CD4-positive, alpha-beta memory T cell (primary cell): Measurements from ENCODE around the gene PPP1R12B. TPM values are rescaled to one million over a fixed set of nuclear protein-coding genes. Genes with fewer than 3 reads are reported as not detected.

Experiments used
- CTCF ChIA-PET: fragments of 350-600 bp; sonication (Branson Sonifier 250); formaldehyde crosslinking; loops from one replicate; lab custom pipeline; 2021; ENCODE audit warnings: inconsistent platforms; ENCODE audit not compliant: partially characterized antibody; lab: Charles Lee
- POLR2A ChIA-PET: fragments of 350-600 bp; sonication (Branson Sonifier 250); formaldehyde crosslinking; loops from one replicate; lab custom pipeline; 2021; ENCODE audit not compliant: partially characterized antibody; lab: Charles Lee
- DNase-seq, 5 donors: peaks; one replicate each; pipeline versions ENCODE4 v3.0.0 to v3.0.0-alpha.2; 2020 to 2022; ENCODE audit warnings: mixed read lengths in 1 of 5
- H3K27ac ChIP-seq: one replicate; pipeline ENCODE4 v1.7.0; 2013; ENCODE audit warnings: low read depth, low read length
- H3K27me3 ChIP-seq: 2 replicates; pipeline ENCODE4 v1.7.0; 2013; ENCODE audit warnings: mild to moderate bottlenecking, low read length, moderate library complexity; ENCODE audit not compliant: insufficient read depth
- H3K36me3 ChIP-seq: 2 replicates; pipeline ENCODE4 v1.7.0; 2013; ENCODE audit warnings: mild to moderate bottlenecking, low read length, moderate library complexity; ENCODE audit not compliant: insufficient read depth
- H3K4me1 ChIP-seq: 2 replicates; pipeline ENCODE4 v1.7.0; 2013; ENCODE audit warnings: mild to moderate bottlenecking, low read length, moderate library complexity; ENCODE audit not compliant: insufficient read depth
- H3K4me3 ChIP-seq, 2 donors: one replicate each; pipeline ENCODE4 v1.7.0; 2013; ENCODE audit warnings: low read length in 2 of 2, mild to moderate bottlenecking in 1 of 2
- H3K9me3 ChIP-seq, 2 donors: one replicate each; pipeline ENCODE4 v1.7.0; 2013; ENCODE audit warnings: low read length in 2 of 2, control low read depth in 1 of 2; ENCODE audit not compliant: control insufficient read depth in 1 of 2
- H3K27ac Mint-ChIP-seq, 7 donors: one replicate each; pipeline ENCODE4 v1.8.0; 2020 to 2021; ENCODE audit warnings: mixed read lengths in 7 of 7, mild to moderate bottlenecking in 6 of 7, inconsistent platforms in 3 of 7, moderate library complexity in 3 of 7
- H3K27me3 Mint-ChIP-seq, 2 donors: one replicate each; pipeline ENCODE4 v1.8.0; 2020 to 2021; ENCODE audit warnings: mixed read lengths in 2 of 2
- H3K36me3 Mint-ChIP-seq, 2 donors: one replicate each; pipeline ENCODE4 v1.8.0; 2020 to 2021; ENCODE audit warnings: mixed read lengths in 2 of 2, inconsistent platforms in 1 of 2, mild to moderate bottlenecking in 1 of 2
- H3K4me1 Mint-ChIP-seq, 4 donors: one replicate each; pipeline ENCODE4 v1.8.0; 2020 to 2021; ENCODE audit warnings: mixed read lengths in 4 of 4, mild to moderate bottlenecking in 1 of 4
- H3K4me3 Mint-ChIP-seq, 8 donors: one replicate each; pipeline ENCODE4 v1.8.0; 2020 to 2021; ENCODE audit warnings: mixed read lengths in 8 of 8, mild to moderate bottlenecking in 7 of 8, moderate library complexity in 6 of 8, inconsistent platforms in 3 of 8
- H3K9me3 Mint-ChIP-seq, 8 donors: one replicate each; pipeline ENCODE4 v1.8.0; 2020 to 2021; ENCODE audit warnings: mixed read lengths in 8 of 8, mild to moderate bottlenecking in 5 of 8, inconsistent platforms in 3 of 8, moderate library complexity in 1 of 8
- intact Hi-C: fragments of 100-400 bp; cut with micrococcal nuclease; formaldehyde crosslinking; loops from one replicate; pipeline ENCODE4 v1.15.1; 2023
- polyA plus RNA-seq, 2 donors: library from polyadenylated mRNA; unstranded; fragments of 300-500 nt; fragmentation: Illumina TruSeq; gene quantifications; one replicate each; pipeline ENCODE4 v1.2.3, GENCODE V29; 2021
- total RNA-seq, 2 experiments: library from RNA; stranded (reverse); gene quantifications; one replicate each; pipeline ENCODE4 v1.2.3, GENCODE V29; 2021

The PPP1R12B gene
- total and polyA plus RNA-seq, 4 experiments from 2014 or later = 1.9 to 33.7 (median 17.0) TPM

DNA sequence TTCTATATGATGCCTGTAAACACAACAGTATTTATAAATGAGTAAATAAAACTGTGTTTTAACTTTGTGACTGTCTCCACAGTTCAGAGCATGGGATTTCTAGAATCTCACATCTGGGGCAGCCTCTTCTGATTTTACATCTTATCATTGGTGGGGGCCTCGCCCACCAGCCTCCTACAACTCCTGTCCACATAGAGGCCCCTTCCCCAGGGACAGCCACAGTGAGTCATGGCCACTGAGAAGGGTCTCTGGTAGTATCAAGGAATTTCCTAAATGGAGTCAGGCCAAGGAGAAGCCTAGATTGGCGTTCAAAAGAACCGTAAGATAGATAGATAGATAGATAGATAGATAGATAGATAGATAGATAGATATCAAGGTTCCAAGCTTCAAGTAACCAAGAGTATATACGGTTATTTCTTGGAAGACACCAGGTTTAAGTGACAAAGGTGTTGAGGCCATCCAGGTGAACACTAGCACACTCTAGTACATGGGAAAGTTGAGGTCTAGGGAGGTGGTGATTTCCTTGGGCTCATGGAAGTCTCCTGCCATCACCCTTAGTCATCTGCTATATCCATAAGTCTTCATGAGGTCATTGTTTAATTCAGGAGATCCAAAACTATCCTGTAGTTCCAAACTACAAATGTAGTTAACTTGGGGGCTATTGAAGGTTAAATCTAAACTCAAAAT, 240.1 kb downstream of the PPP1R12B start:
- H3K4me3 Mint-ChIP-seq = no peak overlapping the region
- POLR2A ChIA-PET = no interaction called here

DNA sequence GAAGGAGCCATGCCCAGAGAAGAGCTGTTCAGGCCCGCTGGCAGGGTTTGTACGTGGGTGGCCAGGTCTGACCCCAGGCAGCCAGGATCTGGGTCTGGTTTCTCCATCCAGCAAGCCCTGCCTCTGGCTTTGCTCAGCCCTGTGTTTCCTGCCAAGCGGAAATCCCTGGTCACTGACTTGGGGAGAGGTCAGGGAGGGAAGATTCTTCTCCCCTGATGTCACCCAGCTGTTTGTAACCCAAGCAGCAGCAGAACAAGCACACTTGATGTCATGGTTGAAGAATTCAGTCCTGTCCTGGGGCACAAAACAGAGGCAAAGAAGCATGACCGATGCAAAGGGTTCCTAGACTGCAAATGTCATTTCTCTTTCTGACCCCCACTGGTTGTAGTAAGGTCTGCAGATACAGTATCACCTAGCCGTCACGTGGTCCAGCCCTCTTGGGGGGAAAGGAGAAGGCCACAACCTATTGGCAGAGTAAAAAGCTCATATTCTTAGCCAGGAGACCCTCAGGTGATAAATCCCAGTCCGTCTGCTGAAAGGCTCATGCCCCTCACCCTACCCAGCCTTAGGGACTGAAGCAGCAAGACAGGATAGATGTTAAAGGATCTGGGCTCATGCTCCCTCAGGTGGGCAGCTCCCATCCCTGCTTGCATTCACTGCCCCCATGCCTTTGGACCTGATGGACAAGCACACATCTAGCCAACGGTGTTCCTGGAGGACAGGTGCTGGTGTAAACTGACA, 240.9 kb downstream of the PPP1R12B start:
- CTCF ChIA-PET = interaction anchor here (1.2 kb wide), 1 partner anchor 131 kb away, joined by 3 read pairs; no protein-coding TSS in a partner anchor
- no peaks in the 10 kb centered on the region for H3K27me3 ChIP-seq
- H3K4me1 ChIP-seq = no peaks in the 10 kb centered on the region
- Mint-ChIP-seq H3K36me3 (peaks cover 2 to 15% of the 10 kb centered on the region in 2 donors), H3K4me3 (no peak overlapping the region), H3K27me3 (no peaks in the 10 kb centered on the region), H3K9me3 (no peaks in the 10 kb centered on the region), H3K4me1 (peaks cover 0 to 1% (median 0%) of the 10 kb centered on the region in 4 donors), H3K27ac (no peak overlapping the region)
- H3K9me3 ChIP-seq = no peaks in the 10 kb centered on the region
- no peak overlapping the region for H3K27ac ChIP-seq
- H3K36me3 ChIP-seq = no peaks in the 10 kb centered on the region
- POLR2A ChIA-PET = no interaction called here
- no peak overlapping the region for H3K4me3 ChIP-seq
- intact Hi-C loops = no loop called here
- DNase-seq = no peak

More for the DNA sequence above, 240.1 kb downstream of the PPP1R12B start:
- Mint-ChIP-seq H3K27ac (no peak overlapping the region), H3K4me1 (peaks cover 0 to 1% (median 0%) of the 10 kb centered on the region in 4 donors), H3K36me3 (peaks cover 4 to 20% of the 10 kb centered on the region in 2 donors), H3K9me3 (no peaks in the 10 kb centered on the region), H3K27me3 (no peaks in the 10 kb centered on the region)
- H3K27ac ChIP-seq = no peak overlapping the region
- no peak for DNase-seq
- no peaks in the 10 kb centered on the region for H3K9me3 ChIP-seq
- intact Hi-C loops = no loop called here
- no peaks in the 10 kb centered on the region for H3K36me3 ChIP-seq
- no peaks in the 10 kb centered on the region for H3K4me1 ChIP-seq
- H3K27me3 ChIP-seq = no peaks in the 10 kb centered on the region
- CTCF ChIA-PET = interaction anchor here (0.6 to 1.2 kb wide), 2 partner anchors 11 to 132 kb away, joined by 3 read pairs; no protein-coding TSS in a partner anchor
- no peak overlapping the region for H3K4me3 ChIP-seq

DNA sequence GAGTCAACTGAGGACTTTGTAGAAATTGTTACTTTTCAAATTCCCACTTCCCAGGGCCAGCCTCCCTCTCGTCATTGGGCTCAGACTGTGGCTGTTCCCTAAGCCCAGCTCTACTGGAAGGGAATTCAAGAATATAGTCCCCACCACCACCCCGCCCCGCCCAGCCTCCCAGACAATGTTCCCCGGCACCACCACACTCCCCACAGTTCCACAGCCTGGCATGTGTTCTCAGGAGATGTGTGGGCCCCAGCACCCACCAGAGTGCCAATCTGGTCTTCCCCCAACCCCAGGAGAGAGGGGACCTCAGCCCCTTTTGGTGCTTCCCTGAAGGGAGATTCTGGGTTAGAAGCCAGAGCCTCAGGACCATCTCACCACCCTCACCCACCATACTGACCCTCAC, 241.6 kb downstream of the PPP1R12B start:
- Mint-ChIP-seq H3K27ac (peak overlapping the region in 1 of 7 donors; percentile 73), H3K36me3 (peaks cover 2 to 12% of the 10 kb centered on the region in 2 donors), H3K4me1 (peaks cover 0 to 1% (median 0%) of the 10 kb centered on the region in 4 donors), H3K27me3 (no peaks in the 10 kb centered on the region), H3K9me3 (no peaks in the 10 kb centered on the region), H3K4me3 (no peak overlapping the region)
- H3K4me1 ChIP-seq = no peaks in the 10 kb centered on the region
- DNase-seq = no peak
- ChIA-PET CTCF (no interaction called here), POLR2A (no interaction called here)
- no peak overlapping the region for H3K4me3 ChIP-seq
- no peak overlapping the region for H3K27ac ChIP-seq
- intact Hi-C loops = no loop called here
- no peaks in the 10 kb centered on the region for H3K36me3 ChIP-seq
- no peaks in the 10 kb centered on the region for H3K27me3 ChIP-seq
- H3K9me3 ChIP-seq = no peaks in the 10 kb centered on the region

DNA sequence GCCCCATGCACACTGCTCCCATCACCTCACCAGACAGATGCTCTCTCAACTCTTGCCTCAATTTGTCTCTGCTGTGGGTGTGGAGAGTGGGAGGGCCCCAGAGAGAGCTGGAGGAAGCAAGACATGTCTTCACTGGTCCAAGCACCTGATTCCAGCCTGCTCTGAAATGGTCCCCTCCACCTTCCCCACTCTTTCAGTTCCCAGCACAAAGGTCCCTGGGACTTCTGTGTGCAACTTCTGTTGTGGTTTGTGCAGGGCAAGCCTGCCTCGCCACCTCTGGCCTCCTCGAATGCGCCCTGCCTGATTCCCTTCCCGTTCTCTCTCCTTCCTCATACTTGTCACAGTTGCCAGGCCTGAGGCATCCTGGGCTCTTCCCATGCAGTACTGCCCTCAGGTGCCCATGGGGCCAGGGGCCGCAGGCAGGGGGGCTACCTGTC, 242.5 kb downstream of the PPP1R12B start:
- Histone ChIP-seq H3K4me1 (no peaks in the 10 kb centered on the region), H3K9me3 (no peaks in the 10 kb centered on the region), H3K36me3 (no peaks in the 10 kb centered on the region), H3K27me3 (no peaks in the 10 kb centered on the region), H3K27ac (no peak overlapping the region), H3K4me3 (no peak overlapping the region)
- Mint-ChIP-seq H3K27ac (peak overlapping the region in 1 of 7 donors; percentile 57), H3K27me3 (no peaks in the 10 kb centered on the region), H3K4me3 (no peak overlapping the region), H3K36me3 (peaks cover 2 to 19% of the 10 kb centered on the region in 2 donors), H3K4me1 (peaks cover 0 to 1% (median 0%) of the 10 kb centered on the region in 4 donors), H3K9me3 (no peaks in the 10 kb centered on the region)
- ChIA-PET POLR2A (no interaction called here), CTCF (no interaction called here)
- DNase-seq = no peak
- intact Hi-C loops = no loop called here

DNA sequence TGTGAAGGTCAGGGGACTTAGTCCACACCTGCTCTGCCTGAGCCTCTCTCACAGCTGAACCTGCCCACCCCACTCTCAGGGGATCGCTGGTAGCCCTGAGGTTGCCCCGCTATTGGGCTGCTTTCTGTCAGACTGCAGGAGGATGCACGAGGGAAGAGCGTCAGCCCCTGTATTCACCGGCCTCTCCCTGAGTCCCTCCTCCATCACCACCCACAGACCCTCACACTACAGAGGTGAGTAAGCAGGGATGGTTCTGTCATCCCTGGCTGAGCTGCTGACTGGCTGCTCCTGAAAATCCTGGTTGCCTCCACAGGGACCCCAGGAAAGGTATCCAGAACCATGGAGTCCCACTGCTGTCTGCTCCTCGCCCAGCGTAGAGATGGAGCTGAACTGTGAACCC, 243.0 kb downstream of the PPP1R12B start:
- POLR2A ChIA-PET = no interaction called here

DNA sequence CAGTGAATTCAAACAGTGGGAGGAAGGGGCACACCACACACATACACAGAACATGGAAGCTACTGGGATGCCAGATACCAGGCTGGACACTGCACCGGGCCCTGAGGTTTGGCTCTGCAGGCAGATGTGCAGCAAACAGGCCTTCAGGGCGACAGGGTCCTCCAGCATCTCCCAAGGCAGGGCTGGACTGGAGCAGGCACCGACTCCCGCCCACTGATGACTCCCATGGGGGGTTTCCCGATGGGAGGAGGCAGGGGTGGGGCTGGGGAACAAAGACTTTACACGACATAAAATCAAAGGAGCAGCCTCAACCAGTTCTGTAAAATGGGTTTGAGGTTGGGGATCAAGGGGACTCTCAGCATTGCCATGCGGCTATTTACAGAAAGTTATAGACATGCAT, 243.6 kb downstream of the PPP1R12B start:
- Mint-ChIP-seq H3K4me3 (no peak overlapping the region), H3K9me3 (no peaks in the 10 kb centered on the region), H3K36me3 (peaks cover 2 to 23% of the 10 kb centered on the region in 2 donors), H3K4me1 (peaks cover 0 to 1% (median 0%) of the 10 kb centered on the region in 4 donors), H3K27me3 (no peaks in the 10 kb centered on the region), H3K27ac (no peak overlapping the region)
- ChIA-PET POLR2A (no interaction called here), CTCF (no interaction called here)
- Histone ChIP-seq H3K27ac (no peak overlapping the region), H3K4me1 (no peaks in the 10 kb centered on the region), H3K36me3 (no peaks in the 10 kb centered on the region), H3K9me3 (no peaks in the 10 kb centered on the region), H3K27me3 (no peaks in the 10 kb centered on the region), H3K4me3 (no peak overlapping the region)
- DNase-seq = no peak
- intact Hi-C loops = no loop called here

More for the DNA sequence above, 243.0 kb downstream of the PPP1R12B start:
- Histone ChIP-seq H3K27ac (no peak overlapping the region), H3K4me1 (no peaks in the 10 kb centered on the region), H3K4me3 (no peak overlapping the region), H3K27me3 (no peaks in the 10 kb centered on the region), H3K36me3 (no peaks in the 10 kb centered on the region), H3K9me3 (no peaks in the 10 kb centered on the region)
- H3K36me3 Mint-ChIP-seq = peaks cover 2 to 24% of the 10 kb centered on the region in 2 donors
- H3K9me3 Mint-ChIP-seq = no peaks in the 10 kb centered on the region
- peaks cover 0 to 1% (median 0%) of the 10 kb centered on the region in 4 donors for H3K4me1 Mint-ChIP-seq
- H3K27ac Mint-ChIP-seq = no peak overlapping the region
- no peak overlapping the region for H3K4me3 Mint-ChIP-seq
- no peak for DNase-seq
- intact Hi-C loops = no loop called here
- CTCF ChIA-PET = no interaction called here
- no peaks in the 10 kb centered on the region for H3K27me3 Mint-ChIP-seq

DNA sequence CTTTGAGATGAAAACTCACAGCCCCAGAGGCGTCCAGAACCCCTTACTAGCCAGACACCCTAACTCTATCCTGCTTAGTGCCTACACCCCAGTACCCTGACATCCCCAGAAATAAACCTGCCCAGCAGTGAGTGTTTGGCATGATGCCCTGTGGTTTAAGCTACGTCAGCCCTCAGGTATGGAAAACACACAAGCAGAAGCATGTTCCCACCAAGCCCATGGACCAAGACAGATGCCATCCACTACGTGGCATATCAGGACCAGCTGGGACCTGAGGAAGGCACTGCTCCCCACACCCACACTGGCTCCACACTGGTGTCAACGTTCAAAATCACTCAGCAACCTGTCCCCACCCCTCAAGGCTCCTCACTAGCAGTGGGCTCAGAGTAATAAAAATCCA, 245.3 kb downstream of the PPP1R12B start:
- H3K9me3 Mint-ChIP-seq = no peaks in the 10 kb centered on the region
- H3K4me1 ChIP-seq = no peaks in the 10 kb centered on the region
- no peaks in the 10 kb centered on the region for H3K27me3 ChIP-seq
- H3K27ac Mint-ChIP-seq = no peak overlapping the region
- DNase-seq = no peak
- CTCF ChIA-PET = no interaction called here
- no peaks in the 10 kb centered on the region for H3K27me3 Mint-ChIP-seq
- H3K36me3 Mint-ChIP-seq = peaks cover 0 to 22% of the 10 kb centered on the region in 2 donors
- H3K36me3 ChIP-seq = no peaks in the 10 kb centered on the region
- no peak overlapping the region for H3K4me3 Mint-ChIP-seq
- no peaks in the 10 kb centered on the region for H3K9me3 ChIP-seq
- no peak overlapping the region for H3K4me3 ChIP-seq
- H3K27ac ChIP-seq = no peak overlapping the region
- peaks cover 0 to 1% (median 0%) of the 10 kb centered on the region in 4 donors for H3K4me1 Mint-ChIP-seq
- POLR2A ChIA-PET = no interaction called here
- intact Hi-C loops = no loop called here
